Gastroesophageal sphincter (tissue), 4 donors: ENCODE data around the gene FARS2. TPM values are rescaled to one million over a fixed set of nuclear protein-coding genes. Genes with fewer than 3 reads are reported as not detected.

ENCODE experiments used
- ATAC-seq: fragments of 150-250 bp; one replicate; pipeline ENCODE4 v1.9.1; 2016; ENCODE audit warnings: mild to moderate bottlenecking, moderate library complexity
- H3K27ac ChIP-seq, 4 donors: fragments of 200-600 bp; sonication (generic) in 3 of 4; 1 replicate in 3 of 4; 2 replicates in 1 of 4; pipeline ENCODE4 v1.5.1; 2016 to 2019
- H3K27me3 ChIP-seq: fragments of 200-600 bp; sonication (generic); one replicate; pipeline ENCODE4 v1.5.1; 2019
- H3K36me3 ChIP-seq, 2 donors: fragments of 200-600 bp; sonication (generic); one replicate each; pipeline ENCODE4 v1.5.1; 2019; ENCODE audit warnings: control low read depth in 1 of 2
- H3K4me1 ChIP-seq, 3 donors: fragments of 200-600 bp; sonication (generic); 1 replicate in 2 of 3; 2 replicates in 1 of 3; pipeline ENCODE4 v1.5.1; 2016 to 2019; ENCODE audit warnings: control low read depth in 2 of 3
- H3K4me3 ChIP-seq, 2 donors: fragments of 200-600 bp; sonication (generic); one replicate each; pipeline ENCODE4 v1.5.1; 2019; ENCODE audit warnings: mild to moderate bottlenecking in 1 of 2, moderate library complexity in 1 of 2
- H3K9me3 ChIP-seq, 3 donors: fragments of 200-600 bp; sonication (generic); one replicate each; pipeline ENCODE4 v1.5.1; 2017 to 2019; ENCODE audit warnings: control low read depth in 2 of 3
- CTCF ChIP-seq, 4 experiments: fragments of 200-600 bp in 2 of 4; fragments of 450-650 bp in 2 of 4; sonication (generic) in 1 of 4; IDR thresholded peaks; one replicate each; pipeline ENCODE4 v1.5.1; 2017 to 2019; ENCODE audit warnings: antibody characterized with exemption in 4 of 4, mild to moderate bottlenecking in 2 of 4, moderate library complexity in 2 of 4
- EP300 ChIP-seq: sonication (generic); formaldehyde crosslinking; IDR thresholded peaks from one replicate; pipeline ENCODE4 v1.6.1; 2017; ENCODE audit warnings: antibody characterized with exemption, mild to moderate bottlenecking
- POLR2A ChIP-seq, 2 donors: fragments of 450-650 bp; IDR thresholded peaks; one replicate each; pipeline ENCODE4 v1.6.1; 2017; ENCODE audit warnings: antibody characterized with exemption in 2 of 2, mild to moderate bottlenecking in 2 of 2, moderate library complexity in 1 of 2
- POLR2AphosphoS5 ChIP-seq: sonication (generic); formaldehyde crosslinking; IDR thresholded peaks from one replicate; pipeline ENCODE4 v1.6.1; 2017; ENCODE audit warnings: antibody characterized with exemption
- WGBS, 2 donors: methylation state at CpG; one replicate each; pipeline ENCODE4 v1.1.5; 2018; ENCODE audit warnings: low coverage in 1 of 2; 5-methylcytosine and 5-hydroxymethylcytosine counted together
- total RNA-seq, 4 donors: library from RNA; depleted of rRNA; stranded (reverse); fragments of >200 nt; gene quantifications; one replicate each; pipeline ENCODE4 v1.1.0, GENCODE V29; 2016

FARS2 gene
- total RNA-seq, 4 donors from 2014 or later, result 9.8 to 16.3 (median 14.4) TPM

- ATAC-seq, result no peak
- H3K4me1 ChIP-seq, result no peaks in the 10 kb centered on the region
- no peaks in the 10 kb centered on the region for H3K9me3 ChIP-seq
- WGBS, 2 donors, result 96 to 100% methylated on average over 2 of the region's 2 CpGs
- no peak overlapping the region for H3K27ac ChIP-seq
- H3K27me3 ChIP-seq, result no peaks in the 10 kb centered on the region
- TF ChIP-seq CTCF (IDR thresholded peaks at IDR 0.05), result no peak
- TF ChIP-seq EP300, result no peak
- no peak for TF ChIP-seq POLR2A (IDR thresholded peaks at IDR 0.05)
- TF ChIP-seq POLR2AphosphoS5, result no peak
- no peak overlapping the region for H3K4me3 ChIP-seq
- H3K36me3 ChIP-seq, result no peaks in the 10 kb centered on the region
Observed at GRCh38 chr6:5745081-5745480, 483.8 kb downstream of the FARS2 start.

GRCh38 chr6:5746053-5746758, 484.9 kb downstream of the FARS2 start:
- H3K27me3 ChIP-seq, result no peaks in the 10 kb centered on the region
- H3K9me3 ChIP-seq, result no peaks in the 10 kb centered on the region
- H3K36me3 ChIP-seq, result no peaks in the 10 kb centered on the region
- H3K4me3 ChIP-seq, result no peak overlapping the region
- no peak for TF ChIP-seq CTCF (IDR thresholded peaks at IDR 0.05)
- TF ChIP-seq POLR2A (IDR thresholded peaks at IDR 0.05), result no peak
- no peak for TF ChIP-seq POLR2AphosphoS5
- TF ChIP-seq EP300, result no peak
- H3K4me1 ChIP-seq, result peaks cover 0 to 4% (median 0%) of the 10 kb centered on the region in 3 donors
- no peak overlapping the region for H3K27ac ChIP-seq
- WGBS, 2 donors, result 71 to 83% methylated on average over 8 to 9 of the region's 12 CpGs
- ATAC-seq, result no peak

DNA sequence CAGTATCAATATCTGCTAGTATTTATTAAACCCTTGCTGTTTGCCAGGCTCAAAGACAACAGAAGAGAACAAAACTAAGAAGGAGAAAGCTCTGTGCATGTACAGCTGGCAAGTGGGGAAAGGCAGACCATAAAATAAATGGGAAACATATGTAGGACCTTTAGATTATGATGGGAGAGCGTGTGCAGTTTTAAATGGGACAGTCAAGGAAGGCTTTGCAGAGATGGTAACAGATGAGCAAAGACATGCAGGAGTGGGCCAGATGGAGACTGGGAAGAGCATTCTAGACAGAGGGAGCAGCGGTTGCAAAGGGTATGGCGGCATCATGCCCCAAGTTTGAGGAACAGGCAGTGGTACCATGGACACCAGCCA, 485.4 kb downstream of the FARS2 start:
- no peak for TF ChIP-seq POLR2AphosphoS5
- TF ChIP-seq EP300, result no peak
- H3K4me1 ChIP-seq, result peaks cover 0 to 9% (median 0%) of the 10 kb centered on the region in 3 donors

GRCh38 chr6:5747379-5747778, 486.1 kb downstream of the FARS2 start:
- Histone ChIP-seq H3K9me3 (no peaks in the 10 kb centered on the region), H3K27me3 (no peaks in the 10 kb centered on the region), H3K4me3 (no peak overlapping the region), H3K36me3 (no peaks in the 10 kb centered on the region), H3K4me1 (peaks cover 0 to 11% (median 0%) of the 10 kb centered on the region in 3 donors), H3K27ac (no peak overlapping the region)
- 50 to 85% methylated on average over 1 of the region's 2 CpGs for WGBS, 2 donors
- ATAC-seq, result no peak
- no peak for TF ChIP-seq CTCF (IDR thresholded peaks at IDR 0.05)
- no peak for TF ChIP-seq EP300
- no peak for TF ChIP-seq POLR2AphosphoS5

More for the DNA sequence above, 485.4 kb downstream of the FARS2 start:
- H3K4me3 ChIP-seq, result no peak overlapping the region
- H3K27me3 ChIP-seq, result no peaks in the 10 kb centered on the region
- H3K9me3 ChIP-seq, result no peaks in the 10 kb centered on the region
- ATAC-seq, result no peak
- H3K27ac ChIP-seq, result no peak overlapping the region
- no peaks in the 10 kb centered on the region for H3K36me3 ChIP-seq
- WGBS, 2 donors, result 99 to 100% methylated on average over 3 of the region's 3 CpGs

GRCh38 chr6:5749016-5749650, 487.8 kb downstream of the FARS2 start:
- no peak overlapping the region for H3K27ac ChIP-seq
- TF ChIP-seq CTCF (IDR thresholded peaks at IDR 0.05), result no peak
- TF ChIP-seq EP300, result no peak
- TF ChIP-seq POLR2A (IDR thresholded peaks at IDR 0.05), result no peak
- TF ChIP-seq POLR2AphosphoS5, result no peak
- no peaks in the 10 kb centered on the region for H3K27me3 ChIP-seq
- no peak for ATAC-seq
- no CpG with 5 or more reads among the region's 6 CpGs for WGBS, 2 donors
- H3K9me3 ChIP-seq, result peaks cover 0 to 7% (median 0%) of the 10 kb centered on the region in 3 donors
- peaks cover 0 to 11% (median 0%) of the 10 kb centered on the region in 3 donors for H3K4me1 ChIP-seq
- H3K4me3 ChIP-seq, result no peak overlapping the region
- no peaks in the 10 kb centered on the region for H3K36me3 ChIP-seq
